Ectodermal cell (in vitro differentiated cells): ENCODE data around the gene SCGB3A1.

Experiments used
- H3K27ac ChIP-seq: 2 replicates; pipeline ENCODE4 v1.7.0; 2013; ENCODE audit warnings: mild to moderate bottlenecking, low read depth, low read length; ENCODE audit not compliant: insufficient read depth, poor library complexity, severe bottlenecking
- H3K27me3 ChIP-seq: 2 replicates; pipeline ENCODE4 v1.7.0; 2013; ENCODE audit warnings: mild to moderate bottlenecking, low read length; ENCODE audit not compliant: insufficient read depth, control insufficient read depth, poor library complexity, severe bottlenecking
- H3K36me3 ChIP-seq: one replicate; pipeline ENCODE4 v1.7.0; 2013; ENCODE audit warnings: low read length; ENCODE audit not compliant: control insufficient read depth, insufficient read depth
- H3K4me1 ChIP-seq: one replicate; pipeline ENCODE4 v1.7.0; 2013; ENCODE audit warnings: low read length; ENCODE audit not compliant: control insufficient read depth, insufficient read depth
- H3K4me3 ChIP-seq: 2 replicates; pipeline ENCODE4 v1.7.0; 2013; ENCODE audit warnings: low read depth, low read length, control low read depth; ENCODE audit not compliant: insufficient read depth
- H3K9me3 ChIP-seq: 2 replicates; pipeline ENCODE4 v1.7.0; 2013; ENCODE audit warnings: mild to moderate bottlenecking, low read length, moderate library complexity; ENCODE audit not compliant: control insufficient read depth
- WGBS, 2 experiments: methylation state at CpG; one replicate each; pipeline ENCODE4 v1.1.7; 2013; ENCODE audit warnings: missing lambda C conversion rate in 2 of 2; 5-methylcytosine and 5-hydroxymethylcytosine counted together

SCGB3A1 gene

DNA sequence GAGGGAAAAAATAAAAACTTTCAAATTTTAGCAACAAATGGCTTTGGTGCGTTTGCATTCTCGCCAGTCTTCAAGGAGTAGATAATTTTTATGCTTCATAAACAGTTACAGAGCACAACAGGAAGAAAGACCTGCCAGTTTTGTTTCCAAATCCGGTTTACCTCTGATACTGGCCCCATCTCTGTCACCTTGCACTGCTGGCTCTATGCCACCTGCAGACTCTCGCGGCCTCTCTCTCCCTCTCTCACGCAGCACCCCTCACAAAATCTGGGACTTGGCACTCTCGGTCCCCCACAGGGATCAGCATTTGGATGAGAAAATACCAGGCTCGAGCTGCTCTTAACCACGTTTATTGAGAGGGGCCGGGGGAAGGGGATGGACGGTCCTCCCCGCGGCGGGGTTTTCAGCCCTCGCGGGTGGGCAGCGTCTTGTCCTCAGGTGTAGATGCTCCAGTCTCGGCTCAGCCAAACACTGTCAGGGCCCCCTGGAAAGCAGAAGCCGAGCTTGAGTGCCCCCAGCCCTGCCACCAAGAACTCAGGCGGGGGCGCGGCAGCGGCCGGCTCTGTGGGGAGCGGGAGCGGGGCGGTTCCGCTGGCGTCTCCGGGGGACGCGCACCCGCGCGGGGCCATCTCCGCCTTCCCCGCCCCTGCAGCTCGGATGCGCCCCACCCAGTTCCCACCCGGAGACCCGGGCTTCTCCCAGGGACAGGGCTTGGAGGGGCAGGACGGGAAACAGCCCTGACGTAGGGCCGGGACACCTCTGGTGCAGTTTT, 1.3 kb downstream of the SCGB3A1 start:
- Histone ChIP-seq H3K27me3 (peaks cover 60% of the 10 kb centered on the region), H3K27ac (no peak overlapping the region), H3K36me3 (no peaks in the 10 kb centered on the region), H3K4me3 (peak overlapping the region; percentile 35), H3K4me1 (peaks cover 15% of the 10 kb centered on the region), H3K9me3 (no peaks in the 10 kb centered on the region)
- WGBS, 2 experiments, result 13 to 16% methylated on average over 44 of the region's 44 CpGs

- no peak overlapping the region for H3K4me3 ChIP-seq
- H3K27me3 ChIP-seq, result peaks cover 42% of the 10 kb centered on the region
- WGBS, 2 experiments, result 89 to 92% methylated on average over 10 of the region's 10 CpGs
- H3K9me3 ChIP-seq, result no peaks in the 10 kb centered on the region
- H3K36me3 ChIP-seq, result no peaks in the 10 kb centered on the region
- H3K27ac ChIP-seq, result no peak overlapping the region
- H3K4me1 ChIP-seq, result peaks cover 15% of the 10 kb centered on the region
These were observed 4.4 kb downstream of the SCGB3A1 start for GRCh38 chr5:180586870-180587269.

GRCh38 chr5:180586204-180586603, 5.1 kb downstream of the SCGB3A1 start:
- Histone ChIP-seq H3K27ac (no peak overlapping the region), H3K36me3 (no peaks in the 10 kb centered on the region), H3K4me3 (no peak overlapping the region), H3K9me3 (no peaks in the 10 kb centered on the region), H3K4me1 (peaks cover 10% of the 10 kb centered on the region), H3K27me3 (peaks cover 35% of the 10 kb centered on the region)
- 90 to 96% methylated on average over 3 of the region's 3 CpGs for WGBS, 2 experiments

DNA sequence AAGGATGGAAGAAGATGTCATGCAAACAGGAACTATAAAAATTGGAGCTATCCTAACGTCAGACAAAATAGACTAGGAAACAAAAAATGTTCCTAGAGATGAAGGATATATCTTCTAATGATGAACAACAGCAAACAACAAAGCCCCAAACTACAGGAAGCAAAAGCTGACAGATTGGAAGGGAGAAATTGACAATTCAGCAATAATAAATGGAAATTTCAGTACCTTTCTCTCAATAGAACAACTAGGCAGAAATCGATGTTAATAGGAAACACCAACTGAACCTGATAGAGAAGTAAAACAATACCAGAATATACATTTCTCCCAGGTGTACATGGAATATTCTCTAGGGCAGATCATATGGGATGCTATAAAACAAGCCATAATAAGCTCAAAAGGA, 7.6 kb downstream of the SCGB3A1 start:
- Histone ChIP-seq H3K36me3 (peaks cover 2% of the 10 kb centered on the region), H3K4me1 (no peaks in the 10 kb centered on the region), H3K9me3 (no peaks in the 10 kb centered on the region), H3K27ac (no peak overlapping the region), H3K27me3 (peaks cover 11% of the 10 kb centered on the region), H3K4me3 (no peak overlapping the region)
- 90 to 100% methylated on average over 1 to 2 of the region's 2 CpGs for WGBS, 2 experiments

DNA sequence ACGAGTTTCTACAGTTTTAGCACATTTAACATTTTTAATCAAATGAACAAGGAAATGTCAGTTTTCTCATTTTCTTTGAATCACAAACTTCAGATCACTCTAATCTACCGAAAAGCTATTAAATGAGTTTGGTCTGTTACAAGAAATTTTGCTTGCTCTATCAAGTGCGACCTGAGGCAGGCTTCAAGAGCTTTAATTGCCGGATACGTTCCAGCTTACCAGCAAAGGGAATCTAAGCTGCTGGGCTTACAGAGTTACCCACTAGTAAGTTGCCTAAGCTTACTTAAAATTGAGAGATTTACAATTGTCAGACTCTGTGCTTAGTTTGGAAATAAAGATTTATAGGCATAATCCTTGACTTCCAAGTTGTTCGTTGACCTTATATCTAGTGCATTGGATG, 10.6 kb downstream of the SCGB3A1 start:
- H3K27ac ChIP-seq, result no peak overlapping the region
- H3K4me1 ChIP-seq, result no peaks in the 10 kb centered on the region
- WGBS, 2 experiments, result 94 to 96% methylated on average over 6 of the region's 6 CpGs
- peaks cover 19% of the 10 kb centered on the region for H3K36me3 ChIP-seq
- no peaks in the 10 kb centered on the region for H3K9me3 ChIP-seq
- no peaks in the 10 kb centered on the region for H3K27me3 ChIP-seq
- H3K4me3 ChIP-seq, result no peak overlapping the region

DNA sequence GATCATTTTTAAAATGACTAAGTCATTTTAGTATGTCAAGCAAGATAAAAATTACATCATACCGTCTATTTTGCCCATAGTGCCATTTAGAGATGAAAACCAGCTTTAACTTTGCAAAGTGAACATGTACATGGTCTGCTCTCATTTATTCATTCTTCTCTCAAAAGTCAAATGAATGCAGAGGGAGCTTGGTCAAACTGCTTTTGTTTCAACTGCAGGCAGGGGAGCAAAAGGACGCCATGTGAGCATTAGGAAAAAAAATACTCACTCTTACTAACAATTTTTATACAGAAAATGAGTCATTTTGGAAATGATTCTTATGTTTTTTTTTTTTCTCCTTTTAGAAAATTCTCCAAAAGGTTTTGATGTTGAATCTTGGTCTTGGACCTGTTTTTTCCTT, 15.7 kb downstream of the SCGB3A1 start:
- Histone ChIP-seq H3K4me1 (no peaks in the 10 kb centered on the region), H3K36me3 (peaks cover 32% of the 10 kb centered on the region)
- 97 to 100% methylated on average over 1 to 2 of the region's 2 CpGs for WGBS, 2 experiments

DNA sequence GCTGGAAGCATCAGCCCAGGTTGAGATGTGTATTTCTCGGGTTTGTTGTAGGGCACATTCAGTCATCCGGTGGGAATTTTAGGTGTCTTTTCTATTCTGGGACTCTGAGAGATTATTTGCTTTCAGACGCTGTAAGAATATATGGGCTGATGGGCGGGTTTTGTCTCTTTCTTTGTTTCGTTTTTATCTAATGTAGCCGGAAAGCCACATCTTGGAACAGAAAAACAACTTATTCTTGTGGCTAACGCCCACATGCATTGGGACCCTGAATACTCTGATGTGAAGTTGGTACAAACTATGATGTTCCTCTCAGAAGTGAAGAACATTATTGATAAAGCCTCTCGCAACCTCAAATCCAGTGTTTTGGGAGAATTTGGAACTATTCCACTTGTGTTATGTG, 22.4 kb downstream of the SCGB3A1 start:
- 85% methylated on average over 8 of the region's 8 CpGs for WGBS, 2 experiments
- Histone ChIP-seq H3K4me3 (no peak overlapping the region), H3K27me3 (no peaks in the 10 kb centered on the region), H3K4me1 (no peaks in the 10 kb centered on the region), H3K36me3 (peaks cover 35% of the 10 kb centered on the region), H3K9me3 (no peaks in the 10 kb centered on the region), H3K27ac (no peak overlapping the region)

More for the DNA sequence above, 15.7 kb downstream of the SCGB3A1 start:
- H3K9me3 ChIP-seq, result no peaks in the 10 kb centered on the region
- H3K27ac ChIP-seq, result no peak overlapping the region
- H3K27me3 ChIP-seq, result no peaks in the 10 kb centered on the region
- no peak overlapping the region for H3K4me3 ChIP-seq

DNA sequence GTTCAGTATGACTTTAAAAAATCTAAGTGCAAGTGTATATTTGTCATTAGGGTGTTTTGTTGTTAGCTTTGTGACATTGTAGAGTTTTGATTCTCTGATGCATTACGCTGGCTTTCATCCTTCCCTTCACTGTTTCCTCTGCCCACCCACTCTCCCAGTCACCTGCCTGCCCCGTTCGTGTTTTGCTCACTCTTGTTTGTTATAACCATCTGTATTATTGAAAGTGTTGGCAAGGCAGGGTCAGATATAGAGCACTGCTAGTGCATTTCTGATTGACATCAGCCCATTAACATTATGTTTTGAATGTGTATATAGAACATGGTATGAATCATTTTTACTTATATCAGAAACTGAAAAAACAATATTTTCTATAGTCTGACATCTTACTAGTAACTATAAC, 27.3 kb downstream of the SCGB3A1 start:
- Histone ChIP-seq H3K9me3 (no peaks in the 10 kb centered on the region), H3K36me3 (peaks cover 38% of the 10 kb centered on the region)

DNA sequence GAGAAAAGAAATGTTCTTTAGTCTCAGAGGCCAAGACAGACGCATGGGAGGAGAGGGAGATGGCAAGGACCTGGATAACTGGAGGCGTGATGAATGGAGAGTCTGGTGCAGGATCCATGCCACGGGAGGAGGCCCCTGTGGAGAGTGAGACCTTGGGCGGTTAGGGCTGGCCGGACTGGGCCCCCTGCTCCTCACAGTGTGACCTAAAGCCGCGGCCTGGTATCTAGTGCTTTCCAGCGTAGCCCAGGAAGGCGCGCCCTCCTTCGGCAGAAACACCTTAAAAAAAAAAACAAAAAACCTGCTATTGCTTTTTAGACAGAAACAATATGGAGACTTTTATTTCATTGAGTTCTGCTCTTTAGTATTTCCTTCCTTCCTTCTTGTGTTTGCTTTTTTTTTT, 33.1 kb downstream of the SCGB3A1 start:
- Histone ChIP-seq H3K36me3 (peaks cover 32% of the 10 kb centered on the region), H3K27ac (no peak overlapping the region), H3K9me3 (no peaks in the 10 kb centered on the region), H3K4me3 (no peak overlapping the region), H3K4me1 (no peaks in the 10 kb centered on the region), H3K27me3 (no peaks in the 10 kb centered on the region)
- 85 to 94% methylated on average over 11 of the region's 11 CpGs for WGBS, 2 experiments

More for the DNA sequence above, 27.3 kb downstream of the SCGB3A1 start:
- Histone ChIP-seq H3K27me3 (no peaks in the 10 kb centered on the region), H3K4me3 (no peak overlapping the region), H3K4me1 (no peaks in the 10 kb centered on the region), H3K27ac (no peak overlapping the region)
- WGBS, 2 experiments, result 85 to 98% methylated on average over 2 to 3 of the region's 3 CpGs

GRCh38 chr5:180557217-180557809, 34.0 kb downstream of the SCGB3A1 start:
- peaks cover 40% of the 10 kb centered on the region for H3K36me3 ChIP-seq
- H3K27me3 ChIP-seq, result no peaks in the 10 kb centered on the region
- H3K4me1 ChIP-seq, result no peaks in the 10 kb centered on the region
- WGBS, 2 experiments, result 100% methylated on average over 2 of the region's 2 CpGs
- no peak overlapping the region for H3K27ac ChIP-seq
- H3K4me3 ChIP-seq, result no peak overlapping the region
- H3K9me3 ChIP-seq, result no peaks in the 10 kb centered on the region
